Retinal pigment epithelial cell (primary cell): ENCODE data around the gene DELE1.
A peak's percentile ranks its signal among the peaks of the same experiment; 100 is the strongest.

ENCODE experiments used
- DNase-seq: peaks from one replicate; pipeline ENCODE4 v3.0.0-alpha.2; 2010; ENCODE audit warnings: low read depth
- H3K4me3 ChIP-seq: 2 replicates; pipeline ENCODE4 v1.5.1; 2011; ENCODE audit warnings: mild to moderate bottlenecking, low read length, control low read depth, moderate library complexity
- TF ChIP-seq, protein P1 (sequence below): conservative IDR thresholded peaks from 2 replicates; pipeline ENCODE4 v1.5.1; 2011; ENCODE audit warnings: low read depth, low read length, control low read depth, inconsistent platforms

Gene DELE1

DNA sequence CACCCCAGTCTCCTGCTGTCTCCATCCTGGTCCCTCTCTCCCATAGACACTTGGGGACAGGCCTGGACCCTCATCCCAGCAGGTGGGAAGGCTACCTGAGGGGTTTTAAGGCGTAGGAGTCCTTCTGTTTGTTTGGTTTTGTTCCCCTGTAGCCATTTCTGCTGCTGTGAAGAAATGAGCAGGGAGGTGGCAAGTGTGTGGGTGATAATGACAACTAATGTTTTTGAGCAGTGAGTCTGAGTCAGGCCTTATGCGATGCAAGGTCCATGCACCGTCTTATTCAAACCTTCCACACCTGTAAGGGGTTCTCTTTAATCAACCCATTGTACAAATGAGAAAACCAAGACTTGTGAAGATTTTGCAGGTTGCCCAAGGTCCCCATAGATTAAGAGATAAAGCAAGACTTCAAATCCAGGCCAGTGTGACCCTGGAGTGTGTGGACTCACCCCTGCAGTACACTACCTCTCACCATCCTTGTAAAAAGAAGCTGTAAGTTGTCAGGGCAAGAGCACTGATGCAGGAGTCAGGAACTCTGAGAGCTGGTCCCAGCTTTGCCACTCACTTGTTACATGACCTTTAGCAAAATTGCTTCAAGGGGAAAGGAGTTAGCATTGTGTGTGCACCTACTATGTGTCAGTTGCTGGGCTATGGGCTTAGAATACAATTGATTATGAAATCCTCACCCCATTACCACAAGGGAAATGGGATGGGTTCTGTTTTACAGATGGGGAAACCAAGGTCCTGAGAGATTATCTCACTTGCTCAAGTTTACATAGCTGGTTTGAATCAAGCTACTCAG lies 26.7 kb downstream of the DELE1 start:
- TF ChIP-seq, protein P1, sequence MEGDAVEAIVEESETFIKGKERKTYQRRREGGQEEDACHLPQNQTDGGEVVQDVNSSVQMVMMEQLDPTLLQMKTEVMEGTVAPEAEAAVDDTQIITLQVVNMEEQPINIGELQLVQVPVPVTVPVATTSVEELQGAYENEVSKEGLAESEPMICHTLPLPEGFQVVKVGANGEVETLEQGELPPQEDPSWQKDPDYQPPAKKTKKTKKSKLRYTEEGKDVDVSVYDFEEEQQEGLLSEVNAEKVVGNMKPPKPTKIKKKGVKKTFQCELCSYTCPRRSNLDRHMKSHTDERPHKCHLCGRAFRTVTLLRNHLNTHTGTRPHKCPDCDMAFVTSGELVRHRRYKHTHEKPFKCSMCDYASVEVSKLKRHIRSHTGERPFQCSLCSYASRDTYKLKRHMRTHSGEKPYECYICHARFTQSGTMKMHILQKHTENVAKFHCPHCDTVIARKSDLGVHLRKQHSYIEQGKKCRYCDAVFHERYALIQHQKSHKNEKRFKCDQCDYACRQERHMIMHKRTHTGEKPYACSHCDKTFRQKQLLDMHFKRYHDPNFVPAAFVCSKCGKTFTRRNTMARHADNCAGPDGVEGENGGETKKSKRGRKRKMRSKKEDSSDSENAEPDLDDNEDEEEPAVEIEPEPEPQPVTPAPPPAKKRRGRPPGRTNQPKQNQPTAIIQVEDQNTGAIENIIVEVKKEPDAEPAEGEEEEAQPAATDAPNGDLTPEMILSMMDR, result no peak
- no peak overlapping the region for H3K4me3 ChIP-seq
- no peak for DNase-seq

DNA sequence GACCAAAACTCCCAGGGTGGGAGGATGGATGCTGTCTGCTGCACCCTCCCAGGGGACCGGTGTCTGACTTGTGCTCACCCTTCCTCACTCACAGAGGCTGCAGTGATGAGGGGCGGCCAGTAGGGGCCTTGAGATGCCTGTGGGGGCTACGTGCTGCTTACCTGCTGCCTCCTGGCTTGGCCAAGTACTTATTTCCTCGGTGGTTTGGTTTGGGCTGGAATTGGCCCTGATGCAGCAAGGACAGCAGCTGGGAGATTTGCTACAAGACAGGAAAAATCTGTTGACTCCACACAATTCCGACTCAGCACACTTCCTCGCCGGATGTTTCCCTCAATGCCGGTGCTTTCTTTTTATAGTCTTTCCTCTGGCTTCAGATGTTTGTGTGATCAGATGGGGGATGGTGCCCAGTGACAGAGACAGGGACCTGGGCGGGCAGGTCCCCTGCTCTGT lies 27.7 kb downstream of the DELE1 start:
- TF ChIP-seq, protein P1, result peak; percentile 69
- no peak for DNase-seq
- H3K4me3 ChIP-seq, result no peak overlapping the region

DNA sequence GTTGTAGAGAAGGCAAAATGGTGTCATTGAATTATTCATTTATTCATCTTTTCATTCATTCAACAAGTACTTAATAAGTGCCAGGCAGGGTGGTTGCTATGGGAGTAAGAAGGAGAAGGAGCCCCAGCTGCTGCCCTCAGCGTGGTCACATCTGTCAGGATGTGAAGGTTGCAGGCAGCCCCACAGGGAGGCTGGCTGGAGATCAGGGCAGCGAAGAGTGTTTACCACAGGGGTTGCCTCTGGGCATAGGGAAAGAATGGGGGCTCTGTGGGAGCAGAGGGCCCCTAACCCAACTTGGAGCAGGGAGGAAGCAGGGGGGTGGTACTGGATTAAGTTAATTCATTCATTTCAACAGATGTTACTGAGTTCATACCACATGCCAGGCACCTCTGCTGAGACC lies 28.3 kb downstream of the DELE1 start:
- no peak for DNase-seq
- TF ChIP-seq, protein P1, result no peak
- no peak overlapping the region for H3K4me3 ChIP-seq

DNA sequence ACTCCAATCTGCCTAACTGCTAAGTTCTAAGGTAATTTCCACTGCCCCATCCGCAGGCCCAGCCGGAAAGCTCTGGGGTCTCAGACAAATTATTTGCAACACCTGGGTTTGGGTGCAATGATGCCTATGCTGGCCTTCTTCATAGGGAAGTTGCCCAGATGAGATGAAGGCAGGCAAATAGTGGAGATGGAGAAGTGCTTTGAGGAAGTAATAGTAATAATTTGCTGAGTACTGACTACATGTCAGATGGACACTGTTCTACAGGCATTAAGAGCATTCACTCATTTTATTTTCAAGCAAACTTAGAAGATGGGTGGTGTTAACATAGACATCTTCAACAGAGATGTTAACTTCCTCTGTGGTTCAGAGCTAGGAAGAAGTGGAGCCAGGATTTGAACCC lies 30.5 kb downstream of the DELE1 start:
- no peak for DNase-seq
- H3K4me3 ChIP-seq, result no peak overlapping the region
- TF ChIP-seq, protein P1, result no peak

DNA sequence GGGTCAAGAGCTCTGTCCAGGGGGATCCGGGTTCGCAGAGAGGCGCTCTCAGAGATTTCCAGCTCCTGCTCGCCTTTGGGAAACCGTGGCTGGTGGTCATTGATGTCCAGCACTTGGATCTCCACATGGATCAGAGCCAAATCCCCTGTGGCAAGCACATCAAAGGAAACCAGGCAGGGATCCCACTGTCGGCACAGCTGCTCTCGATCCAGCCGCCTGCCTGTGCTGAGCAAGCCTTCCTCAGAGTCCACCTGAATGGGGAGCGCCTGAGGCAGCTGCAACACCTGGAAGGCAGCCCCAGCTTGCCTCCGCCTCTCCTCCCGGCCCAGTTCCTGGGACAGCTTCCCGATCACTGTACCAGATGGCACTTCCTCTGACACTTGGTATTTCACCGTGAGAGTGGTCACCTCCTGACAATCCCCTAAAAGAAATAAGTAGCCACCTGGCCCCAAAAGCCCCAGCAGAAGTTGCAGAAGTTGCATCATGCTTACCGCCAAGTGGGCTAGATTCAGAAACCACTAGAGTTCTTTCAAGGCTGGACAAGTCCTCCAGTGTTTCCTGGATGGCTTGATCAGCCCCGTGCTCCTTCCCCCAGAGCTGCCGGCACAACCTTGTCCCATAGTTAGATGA lies 33.8 kb downstream of the DELE1 start:
- TF ChIP-seq, protein P1, result no peak
- DNase-seq, result no peak
- no peak overlapping the region for H3K4me3 ChIP-seq

DNA sequence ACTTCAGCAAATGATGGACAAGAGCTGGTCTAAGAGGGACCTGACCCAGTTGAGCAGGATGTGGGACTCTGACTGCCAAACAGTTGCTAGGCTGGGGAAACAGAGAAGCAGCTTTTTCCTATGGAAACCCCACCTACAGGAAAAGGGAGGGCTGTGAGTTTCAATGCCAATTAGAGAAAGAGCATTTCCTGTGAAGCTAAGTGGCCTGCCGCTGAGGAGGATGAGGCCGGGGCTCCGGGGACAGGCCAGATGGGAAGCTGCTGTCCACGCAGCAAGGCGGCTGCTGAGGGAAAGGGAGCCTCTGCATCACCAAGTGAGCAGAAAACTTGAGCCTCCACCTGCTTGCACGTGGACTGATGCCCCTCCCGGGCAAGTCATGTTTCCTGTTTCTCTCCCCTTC lies 34.4 kb downstream of the DELE1 start, which contains the start of gene PCDH12:
Gene PCDH12, minus strand, starts transcription at position 90 of the 400 bp plus-strand sequence. CDS start 351 bp downstream, outside the sequence.
- DNase-seq, result no peak
- TF ChIP-seq, protein P1, result no peak
- H3K4me3 ChIP-seq, result no peak within 1 kb of the TSS
